ENCODE results near the gene RANBP3.
"Not testable (repeated sequence)": the region's sequence is repeated elsewhere in the genome, so short reads cannot be mapped to it uniquely, and the experiment has no call there.

Gene RANBP3, protein sequence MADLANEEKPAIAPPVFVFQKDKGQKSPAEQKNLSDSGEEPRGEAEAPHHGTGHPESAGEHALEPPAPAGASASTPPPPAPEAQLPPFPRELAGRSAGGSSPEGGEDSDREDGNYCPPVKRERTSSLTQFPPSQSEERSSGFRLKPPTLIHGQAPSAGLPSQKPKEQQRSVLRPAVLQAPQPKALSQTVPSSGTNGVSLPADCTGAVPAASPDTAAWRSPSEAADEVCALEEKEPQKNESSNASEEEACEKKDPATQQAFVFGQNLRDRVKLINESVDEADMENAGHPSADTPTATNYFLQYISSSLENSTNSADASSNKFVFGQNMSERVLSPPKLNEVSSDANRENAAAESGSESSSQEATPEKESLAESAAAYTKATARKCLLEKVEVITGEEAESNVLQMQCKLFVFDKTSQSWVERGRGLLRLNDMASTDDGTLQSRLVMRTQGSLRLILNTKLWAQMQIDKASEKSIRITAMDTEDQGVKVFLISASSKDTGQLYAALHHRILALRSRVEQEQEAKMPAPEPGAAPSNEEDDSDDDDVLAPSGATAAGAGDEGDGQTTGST

DNA sequence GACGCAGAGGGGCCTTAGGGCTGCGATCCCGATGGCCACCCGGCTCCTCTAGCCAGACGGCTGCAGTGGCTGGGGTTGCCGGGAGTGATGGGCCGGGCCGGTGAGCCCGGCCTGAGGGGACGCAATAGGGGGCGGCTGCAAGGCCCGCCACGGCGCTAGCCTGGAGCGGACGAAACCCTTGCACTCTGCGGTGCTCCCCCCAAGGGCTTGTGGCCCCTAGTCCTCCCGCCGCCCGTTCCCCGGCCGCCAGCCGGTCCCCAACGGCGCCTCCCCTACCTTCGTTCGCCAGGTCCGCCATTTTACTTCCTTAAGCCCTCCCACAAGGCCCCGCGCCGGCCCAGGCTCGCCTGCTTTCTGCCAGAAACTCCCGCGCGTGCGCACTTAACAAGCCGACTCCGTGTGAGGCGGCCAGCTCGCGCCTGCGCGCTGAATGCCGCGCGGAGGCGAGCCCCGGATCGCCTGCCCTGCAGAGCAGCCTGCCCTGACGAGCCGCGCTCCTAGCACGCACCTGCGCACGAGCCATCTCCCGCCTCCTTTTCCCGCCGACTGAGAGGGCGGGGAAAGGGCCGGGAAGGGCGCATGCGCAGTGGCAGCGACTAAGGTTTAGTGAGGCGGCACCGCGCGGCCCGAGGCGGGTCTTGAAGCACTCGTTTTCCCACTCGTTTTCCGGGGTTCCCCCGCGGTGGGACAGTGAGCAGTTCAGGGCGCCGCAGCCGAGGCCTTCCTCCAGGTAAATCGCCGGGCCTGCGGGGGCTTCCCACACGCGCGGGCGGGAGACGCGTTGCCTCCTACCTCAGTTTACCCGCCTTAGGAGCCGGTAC, at the start of gene RANBP3:
Gene RANBP3, minus strand, starts transcription at position 356 of the 821 bp plus-strand sequence. Its CDS starts 58 bp downstream, at position 298.
- peak; percentile 99 for DNase-seq (ENCODE audit: low spot score)

- DNase-seq (ENCODE audit: low spot score) = no peak
Observed at GRCh38 chr19:6026390-6027227, 48.7 kb upstream of the RANBP3 start.

GRCh38 chr19:6024756-6025155, 46.8 kb upstream of the RANBP3 start:
- DNase-seq (ENCODE audit: low spot score) = not testable (repeated sequence)

DNA sequence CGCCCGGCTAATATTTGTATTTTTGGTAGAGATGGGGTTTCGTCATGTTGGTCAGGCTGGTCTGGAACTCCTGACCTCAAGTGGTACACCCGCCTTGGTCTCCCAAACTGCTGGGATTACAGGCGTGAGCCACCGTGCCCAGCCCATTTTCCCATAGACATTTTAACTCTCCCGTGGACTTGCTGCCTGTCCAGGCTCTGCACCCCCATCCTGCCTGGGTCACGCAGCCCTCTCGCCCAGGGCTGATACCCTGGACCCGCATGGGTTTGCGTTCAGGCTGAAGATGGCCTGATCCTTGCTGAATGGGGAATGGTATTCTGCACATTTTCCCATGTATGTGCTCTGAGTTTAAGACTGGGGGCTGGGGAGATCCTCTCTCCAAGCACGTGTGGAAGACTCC, 46.0 kb upstream of the RANBP3 start:
- no peak for DNase-seq (ENCODE audit: low spot score)

- DNase-seq (ENCODE audit: low spot score) = no peak
Observed at GRCh38 chr19:6023085-6023682, 45.2 kb upstream of the RANBP3 start.

DNA sequence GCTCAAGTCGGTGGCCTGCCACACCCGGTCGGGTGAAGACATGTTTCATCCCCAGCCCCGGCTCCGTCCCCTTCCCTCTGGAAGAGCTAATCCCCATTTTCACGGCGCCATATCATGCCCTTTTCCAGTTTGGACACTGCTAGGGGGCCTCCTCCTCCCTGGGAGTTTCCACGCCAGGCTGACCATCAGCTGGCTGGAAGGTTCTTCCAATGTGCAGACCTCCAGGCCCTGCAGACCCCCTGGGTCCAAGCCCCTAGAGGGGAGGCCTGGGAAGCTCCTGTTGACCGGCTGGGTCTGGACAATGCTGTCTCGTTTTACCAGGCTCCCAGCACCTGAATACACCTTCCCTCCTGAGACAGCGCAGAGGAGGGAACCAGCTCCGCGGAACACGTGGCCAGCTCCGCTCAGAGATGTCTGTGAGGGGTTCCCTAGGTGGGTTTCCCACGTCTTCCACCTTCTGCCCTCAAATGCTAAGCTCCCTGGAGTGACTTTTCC, 44.7 kb upstream of the RANBP3 start:
- no peak for DNase-seq (ENCODE audit: low spot score)

DNA sequence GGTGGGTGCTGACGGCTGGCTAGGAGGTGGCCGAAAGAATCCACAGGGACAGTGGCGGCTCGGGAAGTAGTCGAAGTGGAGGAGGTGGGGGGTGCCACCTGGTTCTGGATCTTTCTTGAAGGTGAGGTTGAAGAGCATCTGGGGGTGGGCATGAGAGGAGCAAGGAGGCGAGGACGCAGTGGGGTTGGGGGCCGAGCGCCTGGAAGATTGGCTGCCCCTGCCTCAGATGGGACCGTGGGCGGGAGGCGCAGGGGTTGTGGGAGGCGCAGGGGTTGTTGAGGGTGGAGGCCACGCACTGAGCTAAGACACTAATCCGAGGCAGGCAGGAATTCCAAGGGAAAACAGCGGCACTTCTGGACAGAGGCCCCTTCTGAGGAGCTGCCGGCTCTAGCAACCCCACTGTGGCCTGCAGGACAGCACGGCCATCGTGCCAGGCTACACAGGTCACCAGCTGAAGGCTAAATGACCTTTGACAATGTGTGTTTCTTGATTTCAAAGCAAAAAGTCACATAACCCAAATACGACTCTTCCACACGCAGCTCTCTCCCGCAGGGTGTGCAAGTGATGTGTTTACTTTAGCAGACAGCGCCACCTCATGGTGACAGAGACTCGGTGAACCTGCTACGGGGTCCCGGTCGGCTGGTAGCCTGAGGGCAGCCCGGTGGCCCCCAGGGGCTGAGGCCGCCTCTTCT, 44.1 kb upstream of the RANBP3 start:
- DNase-seq (ENCODE audit: low spot score) = peak; percentile 77

DNA sequence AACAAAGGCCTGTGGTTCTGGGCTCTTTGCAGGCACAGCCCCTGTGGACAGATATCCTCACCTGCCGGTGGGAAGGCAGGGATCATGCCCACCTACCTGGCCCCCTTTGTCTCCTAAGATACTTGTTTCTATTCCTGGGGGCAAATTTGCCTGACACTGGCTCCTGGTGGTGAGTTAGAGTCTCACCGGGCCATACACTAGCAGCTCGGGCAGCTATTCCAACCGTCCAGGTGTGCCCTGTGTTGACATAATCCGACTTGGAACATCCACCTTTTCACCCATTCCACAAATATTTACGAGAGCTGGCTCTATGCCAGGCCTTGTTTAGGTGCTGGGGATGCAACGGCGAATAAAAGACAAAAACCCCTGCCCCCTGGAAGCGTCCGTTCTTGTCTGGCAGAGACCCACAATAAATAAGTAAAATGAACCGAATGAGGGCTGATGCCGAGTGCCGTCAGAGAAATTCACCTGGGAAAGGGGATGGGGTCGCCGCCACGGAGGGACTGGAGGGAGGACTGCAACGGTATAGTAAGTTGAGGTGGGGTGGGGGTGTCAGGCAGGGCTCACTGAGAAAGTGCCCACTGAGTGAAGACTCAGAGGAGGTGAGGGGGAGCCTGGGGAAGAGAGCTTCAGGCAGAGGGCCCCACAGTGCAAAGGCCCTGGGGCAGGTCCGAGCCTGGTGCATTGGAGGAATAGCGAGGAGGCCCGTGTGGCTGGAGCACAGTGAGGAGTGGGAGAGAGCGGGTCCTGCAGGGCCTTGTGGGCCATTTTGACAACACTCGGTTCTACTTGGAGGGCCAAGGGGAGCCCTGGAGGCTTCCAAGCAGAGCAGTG, 43.2 kb upstream of the RANBP3 start:
- no peak for DNase-seq (ENCODE audit: low spot score)

- no peak for DNase-seq (ENCODE audit: low spot score)
Observed at GRCh38 chr19:6020166-6020882, 42.4 kb upstream of the RANBP3 start.

GRCh38 chr19:6018786-6019185, 40.8 kb upstream of the RANBP3 start:
- DNase-seq (ENCODE audit: low spot score) = no peak

- DNase-seq (ENCODE audit: low spot score) = no peak
Observed at GRCh38 chr19:6017576-6017975, 39.6 kb upstream of the RANBP3 start.

- DNase-seq (ENCODE audit: low spot score) = no peak
Observed at GRCh38 chr19:6015841-6016545, 38.1 kb upstream of the RANBP3 start.

GRCh38 chr19:6014551-6015135, 36.7 kb upstream of the RANBP3 start:
- no peak for DNase-seq (ENCODE audit: low spot score)

GRCh38 chr19:6012426-6013170, 34.7 kb upstream of the RANBP3 start:
- no peak for DNase-seq (ENCODE audit: low spot score)

DNA sequence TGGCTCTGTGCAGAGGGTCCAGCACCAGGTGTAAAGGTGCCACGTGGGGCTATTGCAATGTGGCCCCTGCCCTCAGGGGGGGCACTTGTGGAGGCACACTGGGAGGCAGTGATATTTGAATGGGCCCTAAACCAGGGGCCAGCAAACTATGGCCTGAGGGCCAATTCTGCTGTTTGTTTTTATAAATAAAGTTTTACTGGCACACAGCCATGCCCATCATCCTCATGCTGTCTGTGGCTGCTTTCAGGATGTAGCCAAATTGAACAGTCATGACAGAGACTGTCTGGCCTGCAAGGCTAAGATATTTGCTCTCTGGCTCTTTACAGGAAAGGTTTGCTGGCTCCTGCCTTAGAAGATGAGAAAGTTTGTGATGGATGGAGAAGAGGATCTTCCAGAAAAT, 33.9 kb upstream of the RANBP3 start:
- DNase-seq (ENCODE audit: low spot score) = no peak

DNA sequence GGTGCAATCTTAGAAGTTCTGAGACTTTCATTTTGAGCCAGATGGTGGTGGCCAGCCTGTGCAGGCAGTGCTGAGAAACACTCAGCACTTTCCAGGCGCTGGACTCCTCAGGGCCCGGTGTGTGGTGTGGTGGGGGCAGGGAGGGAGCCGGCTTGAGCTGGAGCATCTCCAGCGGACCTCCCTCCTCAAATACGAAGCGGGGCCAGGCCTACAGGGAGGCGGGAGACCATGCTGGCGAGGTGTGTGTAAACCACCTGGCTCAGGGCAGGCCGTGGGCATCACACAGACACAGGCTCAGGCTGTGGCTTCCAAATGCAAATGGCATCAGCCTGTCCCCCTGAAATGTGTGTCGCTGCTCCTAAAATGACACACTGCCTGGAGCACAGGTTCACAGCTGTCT, 33.3 kb upstream of the RANBP3 start:
- no peak for DNase-seq (ENCODE audit: low spot score)

DNA sequence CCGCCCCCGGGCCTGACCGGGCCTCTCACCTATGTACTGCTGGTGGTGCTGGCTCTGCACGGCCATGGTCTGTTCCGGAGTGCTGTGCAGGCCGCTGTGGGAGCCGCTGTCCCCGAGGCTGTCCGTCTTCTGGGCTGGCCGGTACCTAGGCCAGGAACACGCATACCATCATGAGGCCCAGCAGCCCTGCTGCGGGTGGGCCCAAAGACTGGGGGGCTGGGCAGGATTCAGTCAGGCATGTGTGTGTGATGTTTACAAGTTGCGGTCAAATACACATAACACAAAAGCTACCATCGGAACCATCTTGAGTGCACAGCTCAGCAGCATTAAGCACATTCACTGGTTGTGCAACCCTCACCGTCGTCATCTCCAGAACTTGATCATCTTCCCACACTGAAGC, 32.2 kb upstream of the RANBP3 start:
- DNase-seq (ENCODE audit: low spot score) = no peak

Data from CD4-positive, alpha-beta T cell treated with Interleukin-2 at 100 ng/mL for 4 hours (primary cell).